ENCODE measurements around the gene CYB5RL.

CYB5RL gene

DNA sequence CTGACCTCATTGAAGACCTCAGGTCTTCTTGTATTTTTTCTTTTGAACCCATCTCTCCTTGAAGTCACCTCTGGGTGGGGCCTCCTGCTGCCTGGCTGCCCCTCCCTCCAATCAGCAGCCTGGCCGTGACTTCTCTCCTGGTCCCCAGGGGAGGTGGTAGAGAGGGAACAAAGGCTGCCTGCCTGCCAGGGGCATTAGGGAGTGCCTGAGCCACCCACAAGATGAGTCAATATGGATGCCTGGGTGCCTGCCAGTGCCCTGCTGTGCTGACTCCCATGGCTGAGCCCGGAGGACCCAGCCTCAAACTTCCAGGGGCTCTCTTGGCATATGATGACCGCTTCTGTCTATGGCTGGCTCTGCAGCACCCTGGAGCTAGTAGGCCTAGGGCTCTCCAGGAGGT, 41.8 kb downstream of the CYB5RL start:
- DNase-seq = no peak

DNA sequence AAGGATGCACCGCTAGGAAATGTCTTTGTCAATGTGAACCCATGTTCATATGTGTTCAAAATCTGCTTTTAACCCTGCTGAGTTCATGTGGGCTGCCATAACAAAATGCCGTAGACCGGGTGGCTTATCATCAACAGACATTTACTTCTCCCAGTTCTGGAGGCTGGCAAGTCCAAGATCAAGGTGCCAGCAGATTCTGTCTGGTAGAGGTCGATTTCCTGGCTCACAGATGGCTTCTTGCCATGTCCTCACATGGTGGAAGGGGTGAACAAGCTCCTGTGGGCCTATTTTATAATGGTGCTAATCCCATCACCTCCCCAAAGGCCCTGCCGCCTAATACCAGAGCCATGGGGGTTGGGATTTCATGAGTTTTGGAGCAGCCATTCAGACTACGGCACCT, 42.4 kb downstream of the CYB5RL start:
- DNase-seq = no peak

DNA sequence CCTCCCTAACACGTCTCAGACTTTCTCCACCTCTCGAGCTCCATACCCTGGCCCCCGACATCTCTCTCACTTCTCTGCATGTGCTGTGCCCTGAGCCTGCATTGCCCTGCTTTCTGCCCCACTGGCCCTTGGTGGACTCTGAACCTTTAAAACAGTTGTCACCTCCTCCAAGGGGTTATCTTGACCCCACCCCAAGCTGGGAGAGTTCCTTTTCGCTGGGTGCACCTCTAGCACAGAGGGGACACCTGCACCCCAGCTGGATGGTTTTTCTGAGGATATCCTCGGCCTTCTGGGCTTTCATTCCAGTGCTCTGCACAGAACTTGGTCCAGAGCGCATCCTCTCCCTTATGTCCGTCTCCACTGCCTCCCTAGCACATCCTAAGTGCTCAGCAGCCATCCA, 42.8 kb downstream of the CYB5RL start:
- no peak for DNase-seq

DNA sequence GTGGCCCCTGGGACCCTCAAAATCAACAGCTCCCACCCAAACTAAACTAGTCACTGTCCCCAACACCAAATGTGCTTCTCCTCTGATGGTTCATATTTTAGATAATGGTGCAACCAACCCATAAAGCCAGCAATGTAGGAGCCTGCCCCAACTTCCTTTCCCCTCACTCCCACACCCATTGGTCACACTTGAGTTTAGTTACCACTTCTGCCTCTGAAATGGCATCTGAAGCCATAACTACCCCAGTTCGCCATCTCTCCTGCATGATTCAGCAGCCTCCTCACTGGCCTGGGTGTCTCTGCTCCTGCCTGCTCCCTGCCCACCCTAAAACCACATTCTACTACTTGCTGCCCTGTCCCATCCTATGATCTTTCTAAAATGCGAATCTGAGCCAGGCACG, 43.6 kb downstream of the CYB5RL start:
- no peak for DNase-seq

DNA sequence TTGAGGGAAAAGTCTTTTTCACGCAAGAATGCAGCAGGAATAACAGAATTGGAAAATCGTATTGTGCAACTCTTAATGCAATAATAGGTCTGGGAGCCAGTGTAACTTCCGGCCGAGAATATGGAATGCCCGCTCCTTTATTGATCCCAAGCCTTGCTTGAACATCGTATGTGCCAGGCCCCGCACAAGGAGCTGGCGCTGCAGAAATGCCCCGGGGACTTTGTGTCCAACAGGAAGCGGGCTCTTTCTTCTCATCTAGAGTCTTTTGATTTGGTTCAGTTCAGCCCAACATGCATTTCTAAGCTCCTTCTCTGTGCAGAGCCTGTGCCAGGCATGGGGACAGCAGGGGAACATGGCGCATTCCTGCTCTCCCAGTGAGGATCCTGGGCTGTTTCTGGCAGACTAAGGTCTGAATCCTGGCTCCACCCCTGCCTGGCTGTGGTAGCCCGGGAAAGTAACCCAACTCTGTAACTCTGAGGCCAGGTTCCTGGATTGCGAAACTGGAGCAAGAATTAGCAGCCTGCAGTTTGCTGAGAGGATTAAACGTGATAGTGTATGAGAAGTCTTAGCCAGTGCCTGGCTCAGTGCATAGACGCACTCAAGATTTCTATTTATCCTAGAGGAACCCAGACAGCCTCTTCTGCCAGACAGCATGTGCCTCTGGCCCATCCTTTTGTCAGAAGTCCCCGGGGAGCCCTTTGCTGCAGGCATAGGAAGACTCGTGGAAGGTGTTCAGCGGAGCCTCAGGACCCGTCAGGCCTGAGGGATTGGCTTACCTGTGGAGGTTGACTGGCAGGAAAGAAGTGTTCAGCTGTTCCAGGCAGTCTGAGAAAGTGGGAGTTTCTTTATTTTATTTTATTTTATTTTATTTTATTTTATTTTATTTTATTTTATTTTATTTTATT, 46.0 kb downstream of the CYB5RL start:
- DNase-seq = no peak

DNA sequence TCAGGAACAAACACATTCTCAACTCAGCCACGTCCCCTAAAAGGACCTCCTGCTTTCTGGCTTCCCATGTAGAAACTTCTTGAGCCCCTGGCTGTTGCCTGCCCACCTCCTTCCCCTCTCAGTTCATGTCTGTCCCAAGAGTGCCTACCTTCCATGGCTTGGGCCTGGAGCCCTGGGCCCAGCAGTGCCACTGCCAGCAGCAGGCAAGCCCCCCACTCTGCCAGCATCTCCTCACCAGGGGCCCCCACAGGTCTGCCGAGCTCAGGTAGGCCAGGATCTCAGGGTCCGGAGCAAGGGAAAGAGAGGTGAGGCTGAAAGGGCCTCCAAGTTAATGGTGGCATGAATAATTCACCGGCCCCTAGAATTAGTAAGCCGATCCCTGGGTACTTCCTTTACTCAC, 47.1 kb downstream of the CYB5RL start, which contains the start of gene CDCP2:
Gene CDCP2, minus strand, starts transcription at position 305 of the 400 bp plus-strand sequence. Its CDS starts 78 bp downstream, at position 227.
- DNase-seq = no peak

DNA sequence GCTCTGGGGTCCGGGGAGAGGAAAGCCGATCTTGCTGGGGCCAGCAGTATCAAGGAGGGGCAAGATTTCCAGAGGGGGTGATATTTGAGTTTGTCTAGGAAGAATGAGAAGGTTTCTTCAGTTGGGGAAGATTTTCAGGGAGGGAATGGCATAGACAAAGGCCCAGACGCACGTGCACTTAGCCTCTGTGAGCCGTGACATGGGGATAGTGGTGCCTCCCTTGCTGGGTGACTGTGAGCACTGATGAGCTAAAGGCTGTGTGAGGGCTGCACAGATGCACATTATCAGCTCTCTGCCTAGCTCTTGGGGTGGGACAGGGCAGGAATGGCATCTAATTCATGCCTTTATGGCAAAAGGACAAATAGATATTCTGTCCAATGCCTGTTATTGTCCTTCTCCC, 48.8 kb downstream of the CYB5RL start:
- no peak for DNase-seq
